ENCODE results near the gene CDK5RAP2. TPM values are rescaled to one million over a fixed set of nuclear protein-coding genes. Genes with fewer than 3 reads are reported as not detected.

The CDK5RAP2 gene
- total and polyA plus RNA-seq, 2 donors (not counting 1 experiment from before 2014, with no cell fraction given): 17.7 to 48.6 TPM

DNA sequence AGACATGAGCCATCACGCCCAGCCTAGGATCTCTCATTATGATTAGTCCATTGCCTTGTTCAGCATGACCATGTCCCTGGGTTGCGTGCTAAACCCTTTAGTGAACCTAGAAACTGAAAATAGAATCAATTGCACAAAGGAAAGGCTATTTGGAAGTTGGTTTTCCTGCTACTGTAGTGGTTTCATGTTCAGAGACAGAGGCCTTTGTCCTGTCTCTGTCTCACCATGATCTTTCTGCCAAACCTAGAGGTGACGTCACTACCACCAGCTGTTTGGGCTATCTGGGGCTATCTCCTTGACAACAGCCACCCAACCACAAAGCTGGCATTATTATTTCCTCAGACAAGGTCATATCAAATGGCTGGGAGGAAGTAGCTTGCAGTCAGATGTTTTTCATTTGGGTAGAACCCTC lies 4.0 kb upstream of the CDK5RAP2 start:
- no peak overlapping the region for H3K9ac ChIP-seq (ENCODE audit: insufficient read depth, low read length)
- peak overlapping the region; percentile 45 for H3K27ac ChIP-seq (ENCODE audit: insufficient read depth, low read length)
- peaks cover 3% of the 10 kb centered on the region for H3K4me1 ChIP-seq (ENCODE audit: control insufficient read depth, extremely low read depth, insufficient read depth, low read length)
- DNase-seq (ENCODE audit: low read depth in 2 of 2): peak; percentile 73 to 93
- no peaks in the 10 kb centered on the region for H3K36me3 ChIP-seq (ENCODE audit: control insufficient read depth, insufficient read depth, low read length)
- no peaks in the 10 kb centered on the region for H3K27me3 ChIP-seq (ENCODE audit: control insufficient read depth, insufficient read depth, low read length)
- no peaks in the 10 kb centered on the region for H4K20me1 ChIP-seq (ENCODE audit: control insufficient read depth, extremely low read depth, insufficient read depth, low read length)
- peak overlapping the region; percentile 35 for H2AFZ ChIP-seq (ENCODE audit: low read length)
- H3K4me3 ChIP-seq (replicated peaks in 1 of 4; ENCODE audit: control extremely low read depth in 1 of 4, insufficient read depth in 1 of 4, low read depth in 3 of 4, low read length in 4 of 4): no peak overlapping the region
- no peak overlapping the region for H3K4me2 ChIP-seq (ENCODE audit: extremely low read depth, insufficient read depth, low read length)
- H3K79me2 ChIP-seq (ENCODE audit: control insufficient read depth, insufficient read depth, low read length): peaks cover 9% of the 10 kb centered on the region
- TF ChIP-seq, protein P1, sequence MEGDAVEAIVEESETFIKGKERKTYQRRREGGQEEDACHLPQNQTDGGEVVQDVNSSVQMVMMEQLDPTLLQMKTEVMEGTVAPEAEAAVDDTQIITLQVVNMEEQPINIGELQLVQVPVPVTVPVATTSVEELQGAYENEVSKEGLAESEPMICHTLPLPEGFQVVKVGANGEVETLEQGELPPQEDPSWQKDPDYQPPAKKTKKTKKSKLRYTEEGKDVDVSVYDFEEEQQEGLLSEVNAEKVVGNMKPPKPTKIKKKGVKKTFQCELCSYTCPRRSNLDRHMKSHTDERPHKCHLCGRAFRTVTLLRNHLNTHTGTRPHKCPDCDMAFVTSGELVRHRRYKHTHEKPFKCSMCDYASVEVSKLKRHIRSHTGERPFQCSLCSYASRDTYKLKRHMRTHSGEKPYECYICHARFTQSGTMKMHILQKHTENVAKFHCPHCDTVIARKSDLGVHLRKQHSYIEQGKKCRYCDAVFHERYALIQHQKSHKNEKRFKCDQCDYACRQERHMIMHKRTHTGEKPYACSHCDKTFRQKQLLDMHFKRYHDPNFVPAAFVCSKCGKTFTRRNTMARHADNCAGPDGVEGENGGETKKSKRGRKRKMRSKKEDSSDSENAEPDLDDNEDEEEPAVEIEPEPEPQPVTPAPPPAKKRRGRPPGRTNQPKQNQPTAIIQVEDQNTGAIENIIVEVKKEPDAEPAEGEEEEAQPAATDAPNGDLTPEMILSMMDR (conservative IDR thresholded peaks at IDR 0.05 in 1 of 2, IDR thresholded peaks at IDR 0.05 in 1 of 2; ENCODE audit: low read depth in 1 of 2, low read length in 2 of 2): no peak
- H3K9me3 ChIP-seq (ENCODE audit: control insufficient read depth, insufficient read depth, low read depth, low read length): no peaks in the 10 kb centered on the region

DNA sequence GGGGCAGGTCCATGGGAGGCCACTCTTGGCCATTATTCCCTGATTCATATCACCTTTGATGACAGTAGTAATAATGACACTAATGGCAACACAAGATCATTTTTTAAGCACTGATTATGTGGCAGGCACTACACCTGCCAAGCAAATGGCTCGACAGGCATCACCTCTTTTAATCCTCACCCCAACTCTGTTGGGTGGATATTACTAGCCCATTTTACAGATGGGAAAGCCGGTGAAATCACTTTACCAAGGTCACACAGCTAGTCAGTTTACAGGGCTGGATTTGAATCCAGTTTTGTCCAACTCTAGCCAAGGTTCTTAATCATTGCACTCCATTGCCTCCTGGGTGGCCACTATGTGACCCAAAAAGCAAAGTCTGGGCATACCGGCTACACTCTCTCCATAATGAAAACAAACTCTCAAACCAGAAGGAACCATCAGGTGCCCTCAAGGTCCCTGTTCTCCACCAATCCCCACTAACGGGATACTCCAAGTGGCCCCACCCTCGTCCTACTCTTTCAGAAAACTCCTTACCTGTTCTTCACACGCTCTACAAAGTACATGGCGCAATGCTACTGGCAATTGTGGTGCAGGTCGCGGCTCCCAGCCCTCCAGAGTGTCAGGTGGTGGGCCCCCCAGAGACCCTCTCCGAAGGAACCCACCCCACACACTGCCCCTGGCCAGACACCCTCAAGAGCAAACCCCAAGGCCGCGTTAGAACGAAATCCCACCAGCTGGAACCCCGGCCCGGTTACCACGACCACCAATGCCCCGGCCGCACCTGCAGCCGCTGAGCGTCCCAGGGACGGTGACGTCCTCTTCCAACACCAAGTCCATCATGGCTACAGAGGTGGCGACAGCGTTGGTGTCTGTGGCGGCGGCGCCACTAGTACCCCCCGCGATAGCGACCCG lies 572 bp downstream of the CDK5RAP2 start:
- Histone ChIP-seq H4K20me1 (ENCODE audit: control insufficient read depth, extremely low read depth, insufficient read depth, low read length) (no peaks in the 10 kb centered on the region), H3K4me1 (ENCODE audit: control insufficient read depth, extremely low read depth, insufficient read depth, low read length) (peaks cover 3% of the 10 kb centered on the region), H3K9ac (ENCODE audit: insufficient read depth, low read length) (peak overlapping the region; percentile 76), H3K79me2 (ENCODE audit: control insufficient read depth, insufficient read depth, low read length) (peaks cover 33% of the 10 kb centered on the region), H3K9me3 (ENCODE audit: control insufficient read depth, insufficient read depth, low read depth, low read length) (no peaks in the 10 kb centered on the region), H2AFZ (ENCODE audit: low read length) (peak overlapping the region; percentile 75), H3K27me3 (ENCODE audit: control insufficient read depth, insufficient read depth, low read length) (no peaks in the 10 kb centered on the region), H3K36me3 (ENCODE audit: control insufficient read depth, insufficient read depth, low read length) (no peaks in the 10 kb centered on the region), H3K4me3 (replicated peaks in 1 of 4; ENCODE audit: control extremely low read depth in 1 of 4, insufficient read depth in 1 of 4, low read depth in 3 of 4, low read length in 4 of 4) (peak overlapping the region; percentile 62 to 99 (median 86)), H3K27ac (ENCODE audit: insufficient read depth, low read length) (peak overlapping the region; percentile 81), H3K4me2 (ENCODE audit: extremely low read depth, insufficient read depth, low read length) (peak overlapping the region; percentile 59)
- no peak for DNase-seq (ENCODE audit: low read depth in 2 of 2)
- TF ChIP-seq, protein P1 (conservative IDR thresholded peaks at IDR 0.05 in 1 of 2, IDR thresholded peaks at IDR 0.05 in 1 of 2; ENCODE audit: low read depth in 1 of 2, low read length in 2 of 2): no peak
- no peak for TF ChIP-seq EZH2 (IDR thresholded peaks at IDR 0.05; ENCODE audit: low read length, missing control alignments)

DNA sequence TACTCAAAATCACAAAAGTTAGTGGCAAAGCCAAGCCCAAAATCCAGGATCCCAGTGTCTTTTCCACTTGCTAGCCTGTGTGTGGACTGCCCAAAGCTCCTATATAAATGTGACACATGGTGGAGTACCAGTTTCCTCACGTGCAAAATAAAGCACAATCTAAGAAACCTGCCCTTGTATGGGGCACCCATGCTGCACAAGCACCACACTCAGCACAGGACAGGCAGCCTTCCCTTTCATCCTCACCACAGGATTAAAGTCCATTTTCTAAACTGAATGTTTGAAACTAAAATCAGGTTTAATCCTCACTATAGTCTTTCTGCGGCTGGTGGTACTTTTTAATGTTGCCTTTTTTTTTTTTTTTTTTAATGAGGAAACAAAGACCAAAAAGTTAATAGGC lies 5.5 kb downstream of the CDK5RAP2 start:
- H2AFZ ChIP-seq (ENCODE audit: low read length): no peak overlapping the region
- TF ChIP-seq EZH2 (IDR thresholded peaks at IDR 0.05; ENCODE audit: low read length, missing control alignments): no peak
- TF ChIP-seq, protein P1 (conservative IDR thresholded peaks at IDR 0.05 in 1 of 2, IDR thresholded peaks at IDR 0.05 in 1 of 2; ENCODE audit: low read depth in 1 of 2, low read length in 2 of 2): no peak
- no peak overlapping the region for H3K9ac ChIP-seq (ENCODE audit: insufficient read depth, low read length)
- H3K4me2 ChIP-seq (ENCODE audit: extremely low read depth, insufficient read depth, low read length): no peak overlapping the region
- no peaks in the 10 kb centered on the region for H3K27me3 ChIP-seq (ENCODE audit: control insufficient read depth, insufficient read depth, low read length)
- H4K20me1 ChIP-seq (ENCODE audit: control insufficient read depth, extremely low read depth, insufficient read depth, low read length): no peaks in the 10 kb centered on the region
- no peak overlapping the region for H3K27ac ChIP-seq (ENCODE audit: insufficient read depth, low read length)
- H3K4me3 ChIP-seq (replicated peaks in 1 of 4; ENCODE audit: control extremely low read depth in 1 of 4, insufficient read depth in 1 of 4, low read depth in 3 of 4, low read length in 4 of 4): no peak overlapping the region
- DNase-seq (ENCODE audit: low read depth in 2 of 2): no peak
- H3K4me1 ChIP-seq (ENCODE audit: control insufficient read depth, extremely low read depth, insufficient read depth, low read length): peaks cover 4% of the 10 kb centered on the region
- H3K79me2 ChIP-seq (ENCODE audit: control insufficient read depth, insufficient read depth, low read length): peaks cover 41% of the 10 kb centered on the region
- H3K9me3 ChIP-seq (ENCODE audit: control insufficient read depth, insufficient read depth, low read depth, low read length): no peaks in the 10 kb centered on the region
- H3K36me3 ChIP-seq (ENCODE audit: control insufficient read depth, insufficient read depth, low read length): peaks cover 6% of the 10 kb centered on the region

Measured in fibroblast of lung (primary cell).